Stimulated activated CD4-positive, alpha-beta T cell treated with anti-CD3 and anti-CD28 coated beads, Interleukin-12 subunit alpha, Interleukin-12 subunit beta, amount 100 ng/mL, for 48 hours (primary cell): Measurements from ENCODE around the gene ZNF680.
"Not testable (repeated sequence)": the region's sequence is repeated elsewhere in the genome, so short reads cannot be mapped to it uniquely, and the experiment has no call there.

Experiments used
- DNase-seq, 3 donors: peaks; one replicate each; pipeline ENCODE4 v3.0.0-alpha.2; 2020; ENCODE audit warnings: low read depth in 2 of 3, low spot score in 1 of 3

The ZNF680 gene

DNA sequence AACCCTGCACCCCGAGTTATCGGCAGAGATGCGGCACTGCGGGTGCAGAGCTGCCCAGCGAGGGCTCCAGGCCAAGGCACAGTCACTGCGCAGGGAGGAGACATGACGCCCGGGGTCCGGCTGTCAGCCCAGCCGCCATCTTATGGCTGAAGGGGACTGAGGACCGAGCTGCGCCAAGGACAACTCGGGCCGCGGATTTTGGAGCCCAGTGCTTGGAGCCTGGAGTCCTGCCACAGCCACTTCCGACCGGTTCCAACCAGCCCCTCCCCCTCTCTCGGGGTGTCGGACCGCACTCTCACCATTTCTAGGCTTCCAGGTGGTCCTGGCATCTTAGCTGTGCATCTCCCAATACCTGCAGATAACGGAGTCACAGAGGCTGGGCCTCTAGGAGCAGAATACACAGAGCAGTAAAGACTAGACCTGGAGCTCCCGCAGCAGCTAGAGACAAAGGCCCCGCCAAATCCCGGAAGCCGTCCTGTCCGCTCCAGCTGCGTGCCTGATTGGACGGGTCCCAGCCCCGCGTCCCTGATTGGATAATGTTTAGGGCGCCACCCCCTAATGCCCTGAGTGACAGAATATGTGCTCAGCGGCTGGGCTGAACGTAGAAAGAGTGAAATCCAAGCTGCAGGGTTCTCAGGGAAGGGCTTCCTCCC lies at the start of gene ZNF680:
Gene ZNF680 (minus strand): TSS at position 446 of the 653 bp plus-strand sequence. CDS start 117 bp downstream, at position 329.
- peak; percentile 82 to 85 (median 83) for DNase-seq

DNA sequence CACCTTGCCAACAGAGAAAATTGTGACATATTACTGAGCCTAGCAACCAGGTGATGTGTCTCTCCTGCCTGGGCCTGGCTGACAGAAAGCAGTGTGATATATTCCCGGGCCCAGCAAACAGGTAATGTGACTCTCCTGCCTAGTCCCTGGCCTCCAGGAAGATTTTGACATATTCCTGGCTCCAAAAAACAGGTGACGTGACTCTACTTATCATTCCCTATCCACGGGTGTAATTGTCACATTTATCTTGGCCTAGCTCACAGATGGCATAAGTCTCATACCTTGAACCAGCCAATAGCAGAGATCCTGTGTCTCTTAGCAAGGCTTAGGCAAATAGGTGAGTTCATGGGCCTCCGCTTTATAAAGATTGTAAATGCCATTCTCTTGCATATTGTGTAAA lies 49.6 kb upstream of the ZNF680 start:
- DNase-seq: no peak

DNA sequence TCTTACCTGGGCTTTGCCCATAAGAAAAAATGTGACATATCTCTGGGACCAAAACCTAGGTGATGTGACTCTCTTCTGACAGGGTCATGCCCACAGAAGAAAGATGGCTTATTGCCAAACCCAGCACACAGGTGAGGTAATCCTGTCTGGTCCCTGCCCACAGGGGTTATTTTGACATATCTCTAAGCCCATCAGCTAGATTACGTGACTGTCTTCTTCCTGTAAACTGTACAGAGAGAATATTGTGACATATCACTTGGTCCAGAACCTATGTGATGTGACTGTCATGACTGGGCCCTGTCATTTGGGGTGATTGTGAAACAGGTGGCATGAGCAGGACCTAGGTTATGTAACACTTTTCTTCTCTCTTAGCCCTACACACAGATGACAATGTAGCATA lies 48.8 kb upstream of the ZNF680 start:
- no peak for DNase-seq

DNA sequence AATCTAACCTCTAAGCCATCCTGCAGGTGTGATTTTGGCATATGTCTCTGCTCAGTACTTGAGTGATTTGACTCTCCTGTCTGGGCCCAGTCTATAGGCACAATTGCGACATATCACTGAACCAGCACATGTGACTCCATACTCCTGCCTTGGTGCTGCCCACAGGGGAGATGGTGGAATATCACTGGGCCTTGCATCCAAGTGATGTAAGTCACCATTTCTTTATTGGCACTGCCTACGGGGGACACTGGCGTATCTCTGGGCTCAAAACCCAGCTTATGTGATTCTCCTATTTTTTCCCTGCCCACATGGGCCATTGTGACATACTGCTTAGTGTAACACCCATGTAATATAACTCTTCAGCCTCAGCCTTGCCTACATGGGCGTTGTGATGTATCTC lies 48.1 kb upstream of the ZNF680 start:
- no peak for DNase-seq

DNA sequence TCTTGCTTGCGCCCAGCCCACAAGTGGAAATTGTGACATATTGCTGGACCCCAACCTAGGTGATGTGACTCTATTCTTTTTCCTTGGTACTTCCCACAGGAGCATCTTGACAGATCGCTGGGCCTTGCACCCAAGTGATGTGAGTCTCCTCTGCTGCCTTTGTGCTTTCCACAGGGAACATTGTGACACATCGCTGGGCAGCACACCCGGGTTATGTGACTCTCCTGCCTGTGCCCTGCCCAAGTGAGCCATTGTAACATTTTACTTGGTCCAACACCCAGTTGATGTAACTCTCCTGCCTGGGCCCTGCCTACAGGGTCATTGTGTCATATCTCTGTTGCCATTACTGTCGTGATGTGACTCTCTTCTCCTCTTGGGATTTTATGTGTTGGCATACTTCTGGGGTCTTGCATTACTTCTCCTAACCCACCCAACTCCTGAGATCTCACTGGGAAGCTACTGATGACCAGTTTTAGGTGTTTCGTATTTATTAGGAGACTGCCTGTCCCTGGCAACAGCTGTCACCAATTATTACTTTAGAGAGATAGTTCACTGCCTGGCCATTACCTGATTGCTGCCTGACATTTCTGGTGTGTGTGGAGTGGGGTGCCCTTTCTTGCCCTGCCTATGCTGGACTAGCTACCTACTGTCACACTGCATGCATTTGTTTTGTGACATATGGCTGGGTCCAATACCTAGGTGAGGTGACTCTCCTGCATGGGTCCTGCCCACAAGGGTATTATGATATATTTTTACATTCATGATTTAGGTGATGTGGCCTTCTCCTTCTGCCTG lies 45.4 kb upstream of the ZNF680 start:
- DNase-seq: no peak

DNA sequence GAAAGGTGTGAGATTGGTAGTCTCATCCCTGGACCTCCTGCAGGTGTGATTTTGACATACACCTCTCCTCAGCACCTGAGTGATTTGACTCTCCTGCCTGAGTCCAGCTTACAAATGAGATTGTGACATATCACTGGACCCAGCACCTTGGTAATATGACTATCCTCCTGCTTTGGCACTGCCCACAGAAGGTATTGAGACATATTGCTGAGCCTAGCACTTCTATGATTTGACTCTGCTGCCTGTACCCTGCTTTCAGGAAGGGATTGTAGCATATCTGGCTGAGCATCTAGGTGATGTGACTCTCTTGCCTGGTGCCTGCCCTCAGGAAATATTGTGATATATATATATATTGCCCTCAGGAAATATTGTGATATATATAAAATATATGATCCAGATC lies 43.5 kb upstream of the ZNF680 start:
- no peak for DNase-seq

DNA sequence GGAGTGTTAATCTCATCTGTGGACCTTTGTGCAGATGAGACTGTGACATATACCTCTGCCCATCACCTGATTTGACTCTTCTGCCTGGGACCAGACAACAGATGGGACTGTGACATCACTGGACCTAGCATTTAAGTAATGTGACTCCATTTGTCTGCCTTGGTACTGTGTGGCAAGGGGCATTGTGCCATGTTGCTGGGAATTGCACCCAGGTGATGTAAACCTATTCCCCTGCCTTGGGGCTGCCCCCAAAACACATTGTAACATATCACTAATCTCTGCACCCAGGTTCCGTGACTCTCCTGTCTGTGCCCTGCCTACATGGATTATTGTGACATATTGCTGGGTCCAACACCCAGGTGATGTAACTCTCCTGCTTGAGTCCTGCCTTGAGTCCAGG lies 40.4 kb upstream of the ZNF680 start:
- DNase-seq: no peak

DNA sequence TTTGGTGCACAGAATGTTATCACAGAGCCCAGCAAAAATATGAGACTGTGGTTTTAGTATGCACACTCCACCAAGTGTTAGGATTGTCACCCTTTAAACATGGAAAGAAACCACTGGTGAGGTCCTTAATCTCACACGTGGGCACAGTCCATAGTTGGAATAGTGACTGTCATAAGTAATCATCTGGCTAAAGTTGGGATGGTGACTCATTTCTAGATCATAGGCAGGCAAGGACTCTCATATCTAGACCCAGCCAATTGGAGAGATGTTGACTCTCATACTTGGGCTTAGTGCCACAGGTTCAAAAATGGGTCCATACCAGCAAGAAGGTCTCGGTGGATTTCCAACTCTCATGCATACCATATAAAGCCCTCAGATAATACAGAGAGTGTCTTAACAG lies 39.6 kb upstream of the ZNF680 start:
- DNase-seq: no peak

DNA sequence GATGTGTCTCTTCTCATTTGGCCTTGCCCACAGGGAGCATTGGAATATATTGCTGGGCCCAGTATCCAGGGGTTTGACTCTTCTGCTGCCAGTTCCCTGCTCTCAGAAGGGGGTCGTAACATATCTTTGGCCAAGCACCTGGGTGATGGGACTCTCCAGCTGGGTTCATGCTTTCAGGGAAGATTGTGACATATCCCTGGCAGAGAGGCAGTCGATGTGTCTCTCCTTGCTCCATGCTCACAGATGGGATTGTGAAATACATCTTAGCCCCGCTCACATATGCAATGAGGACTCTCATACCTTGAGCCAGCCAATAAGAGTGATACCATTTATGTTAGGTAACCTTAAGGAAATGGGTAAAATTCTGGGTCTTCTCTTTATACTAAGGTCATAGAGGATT lies 39.2 kb upstream of the ZNF680 start:
- no peak for DNase-seq

DNA sequence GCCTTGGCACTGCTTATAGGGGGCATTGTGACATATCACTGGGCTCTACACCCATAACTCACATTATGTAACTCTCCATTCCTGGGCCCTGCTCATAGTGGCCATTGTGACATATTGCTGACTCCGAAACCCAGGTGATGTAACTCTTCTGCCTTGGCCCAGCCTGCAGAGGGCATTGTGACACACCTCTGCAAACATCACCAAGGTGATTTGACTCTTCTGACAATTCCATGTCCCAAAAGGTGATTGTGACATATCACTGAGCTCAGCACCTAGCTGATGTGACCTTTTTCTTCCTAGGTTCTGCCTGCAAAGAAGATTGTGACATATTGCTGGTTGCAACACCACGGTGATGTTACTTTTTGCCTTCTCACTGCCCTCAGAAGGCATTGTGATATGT lies 36.5 kb upstream of the ZNF680 start:
- no peak for DNase-seq

DNA sequence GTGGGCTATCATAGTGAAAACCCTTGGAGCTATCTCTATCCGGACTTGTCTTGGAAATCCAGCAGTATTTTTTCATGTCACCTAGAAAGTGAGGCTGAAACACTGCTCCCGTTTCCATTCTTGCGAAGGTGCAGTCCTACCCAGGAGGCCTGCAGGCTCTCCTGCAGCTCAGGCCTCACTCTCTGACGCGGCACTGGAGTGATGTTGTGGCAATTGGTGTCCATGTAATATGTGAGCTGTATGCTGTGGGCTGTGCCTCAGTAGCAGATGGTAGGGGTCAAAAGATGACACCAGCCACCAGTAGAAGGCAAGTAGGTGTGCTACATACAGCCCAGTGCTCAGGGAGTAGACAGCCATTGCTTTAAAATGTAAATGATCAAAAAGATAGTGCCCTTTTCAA lies 28.1 kb upstream of the ZNF680 start:
- DNase-seq: no peak

DNA sequence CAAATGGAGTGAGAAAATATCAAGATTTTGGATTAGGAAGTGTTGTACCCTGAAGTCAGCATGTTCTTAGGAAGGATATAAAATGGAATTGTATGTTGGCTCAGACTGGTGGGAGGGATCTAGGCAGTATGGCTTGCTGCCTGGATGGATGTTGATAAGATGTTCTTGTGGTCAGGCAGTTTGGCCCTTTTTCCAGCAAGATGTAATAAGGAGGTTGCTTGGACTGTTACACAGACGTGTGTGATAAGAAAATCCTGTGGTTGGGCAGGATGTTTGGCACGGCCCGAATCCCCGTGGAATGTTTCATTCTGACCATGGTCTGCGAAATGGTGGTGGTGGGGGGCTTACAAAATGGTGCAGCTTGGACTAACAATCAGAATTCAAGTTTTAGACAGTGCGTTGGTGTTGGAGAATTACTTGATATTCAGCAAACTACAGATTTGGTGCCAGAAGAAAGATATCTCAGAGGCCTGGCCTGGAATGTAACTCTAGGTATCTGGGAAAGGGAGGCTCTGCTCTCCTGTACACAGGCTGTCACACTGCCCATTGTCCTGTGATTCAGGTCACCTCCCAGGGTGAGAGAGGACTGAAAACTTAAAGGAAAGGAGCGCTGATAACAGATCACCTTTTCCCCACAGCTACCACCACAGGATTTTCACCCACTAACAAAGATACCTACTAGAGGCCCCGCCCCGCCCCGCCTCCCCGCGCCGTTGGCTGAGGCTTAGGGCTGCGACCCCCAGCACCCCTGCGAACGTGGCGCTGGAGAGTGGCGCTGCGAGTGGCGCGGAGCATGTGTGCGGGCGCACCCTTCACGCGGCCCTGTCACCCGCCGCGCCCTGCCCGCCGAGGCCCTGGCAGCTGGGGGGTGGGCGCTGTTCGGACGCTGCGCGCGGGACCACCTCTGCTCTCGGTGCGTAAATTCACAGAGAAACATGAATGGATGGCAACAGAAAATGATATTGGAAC lies 19.3 kb upstream of the ZNF680 start:
- DNase-seq: no peak

DNA sequence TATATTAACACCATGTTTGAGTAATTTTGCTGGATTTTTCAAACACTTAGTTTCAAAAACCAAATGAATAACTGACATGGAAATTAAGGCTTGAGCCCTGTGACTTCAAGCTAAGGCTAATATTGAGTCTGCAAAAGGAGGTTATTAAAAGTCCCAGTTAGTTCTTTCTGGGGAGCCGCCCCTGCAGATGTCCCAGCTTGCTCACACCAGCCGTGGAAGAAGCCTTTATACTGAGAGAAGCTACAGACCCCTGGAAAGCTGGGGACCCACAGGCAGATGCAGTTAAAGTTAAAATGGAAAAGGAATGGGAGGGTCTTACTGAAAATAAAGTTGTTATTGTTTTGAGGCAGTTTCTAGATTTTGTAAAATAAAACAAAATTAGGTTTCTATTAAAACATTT lies 18.5 kb upstream of the ZNF680 start:
- no peak for DNase-seq

DNA sequence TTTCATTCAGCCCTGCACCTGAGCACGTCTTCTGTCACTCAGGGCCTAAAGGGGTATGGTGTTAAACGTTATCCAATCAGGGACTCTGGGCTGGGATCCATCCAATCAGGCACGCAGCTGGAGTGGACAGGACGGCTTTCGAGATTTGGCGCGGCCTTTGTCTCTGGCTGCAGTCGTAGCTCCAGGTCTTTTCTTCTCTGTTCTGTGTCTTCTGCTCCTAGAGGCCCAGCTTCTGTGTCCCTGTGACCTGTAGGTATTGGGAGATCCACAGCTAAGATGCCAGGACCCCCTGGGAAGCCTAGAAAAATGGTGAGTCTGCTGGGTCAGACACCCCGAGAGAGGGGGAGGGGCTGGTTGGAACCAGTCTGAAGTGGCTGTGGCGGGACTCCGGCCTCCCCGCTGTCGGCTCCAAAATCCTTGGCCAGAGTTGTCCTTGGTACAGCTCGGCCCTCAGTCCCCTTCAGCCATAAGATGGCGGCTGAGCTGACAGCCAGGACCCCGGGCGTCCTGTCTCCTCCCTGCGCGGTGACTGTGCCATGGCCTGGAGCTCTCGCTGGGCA lies 11.7 kb upstream of the ZNF680 start:
- DNase-seq: no peak

DNA sequence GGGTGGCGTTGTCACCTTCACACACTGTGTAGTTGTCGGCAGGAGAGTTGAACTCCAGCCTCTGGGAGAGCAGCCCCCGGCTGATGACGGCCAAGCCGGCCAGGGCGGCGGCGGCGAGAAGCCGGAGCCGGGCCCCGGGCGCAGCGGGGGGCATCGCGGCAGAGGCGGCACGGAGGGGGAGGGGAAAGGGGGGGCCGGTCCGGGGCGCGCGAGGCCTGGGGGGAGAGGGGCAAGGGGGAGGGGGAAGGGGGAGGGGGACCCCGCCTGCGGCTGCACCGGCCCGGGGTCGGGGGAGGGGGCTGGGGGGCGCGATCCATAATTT lies 7.4 kb upstream of the ZNF680 start:
- DNase-seq: not testable (repeated sequence)

DNA sequence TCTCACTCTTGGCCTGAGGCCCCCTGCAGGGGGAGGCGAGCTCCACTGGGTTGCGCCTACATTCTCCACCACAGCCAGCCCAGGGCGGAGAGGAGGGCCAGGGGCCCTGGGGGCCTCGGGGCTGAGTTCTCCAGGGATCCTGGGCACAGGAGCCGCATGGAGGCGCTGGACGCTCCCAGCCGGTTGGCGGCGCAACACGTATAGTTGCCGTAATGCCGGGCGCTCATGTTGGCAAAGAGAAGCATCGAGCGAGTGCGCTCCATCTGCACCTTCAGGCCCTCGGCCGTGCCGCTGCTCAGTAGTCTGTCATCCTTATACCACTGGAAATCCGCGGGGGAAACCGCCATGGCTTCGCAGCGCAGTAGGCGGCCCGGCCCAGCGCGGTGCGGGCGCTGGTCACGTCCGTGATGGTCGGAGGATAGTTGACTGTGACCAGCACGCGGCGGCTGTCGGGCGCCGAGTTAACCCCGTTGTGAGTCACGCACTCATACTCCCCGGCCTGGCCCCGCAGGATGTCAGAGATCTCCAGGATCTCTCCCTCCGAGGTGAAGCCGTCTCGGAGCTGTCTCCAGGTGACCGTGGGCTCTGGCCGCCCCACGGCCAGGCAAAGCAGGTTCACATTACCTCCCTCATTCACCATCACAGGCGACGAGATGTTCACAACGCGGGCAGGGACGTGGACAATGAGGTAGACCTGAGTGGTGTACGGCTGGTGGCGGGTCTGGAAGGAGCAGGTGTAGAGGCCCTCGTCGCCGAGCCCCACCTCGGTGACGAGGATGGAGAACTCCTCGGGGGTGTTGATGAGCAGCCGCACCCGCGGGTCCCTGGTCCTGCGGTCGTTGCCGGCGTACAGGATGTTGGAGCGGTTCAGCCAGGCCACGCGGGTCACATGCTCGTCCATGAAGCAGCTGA lies 6.8 kb upstream of the ZNF680 start:
- DNase-seq: peak; percentile 9 to 20 (median 15)

DNA sequence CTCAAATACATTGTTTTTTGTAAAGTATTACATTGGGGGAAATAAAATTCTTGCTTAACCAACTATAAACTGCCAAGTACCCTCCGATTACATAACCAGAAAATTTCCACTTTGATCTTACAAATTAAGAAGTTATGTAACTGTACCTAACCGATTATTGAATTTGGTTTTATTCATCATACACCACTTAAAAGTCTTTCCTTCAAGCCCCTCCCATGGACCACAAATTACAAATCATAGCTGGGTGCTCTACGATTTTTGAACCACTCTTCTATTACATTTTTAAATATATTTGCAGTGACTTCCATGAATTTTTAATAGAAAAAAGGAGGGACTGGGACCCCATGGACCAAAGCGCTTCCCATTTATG lies 630 bp downstream of the ZNF680 start:
- DNase-seq: no peak

DNA sequence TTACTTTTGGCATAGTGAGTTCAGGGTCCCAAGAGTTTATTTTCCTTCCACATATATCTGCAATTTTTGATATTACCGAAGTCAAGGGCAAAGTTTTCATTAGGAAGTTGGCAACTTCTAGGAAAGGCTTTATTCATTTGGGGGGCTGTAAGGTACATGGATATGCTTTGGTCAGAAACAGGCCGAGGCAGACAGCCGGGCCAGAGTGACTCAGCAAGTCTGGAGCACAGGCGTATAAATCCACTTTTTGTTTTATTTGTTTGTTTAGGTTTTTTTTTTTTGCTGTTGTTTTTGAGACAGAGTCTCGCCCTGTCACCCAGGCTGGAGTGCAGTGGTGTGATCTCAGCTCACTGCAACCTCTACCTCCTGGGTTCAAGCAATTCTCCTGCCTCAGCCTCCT lies 3.7 kb downstream of the ZNF680 start:
- no peak for DNase-seq

DNA sequence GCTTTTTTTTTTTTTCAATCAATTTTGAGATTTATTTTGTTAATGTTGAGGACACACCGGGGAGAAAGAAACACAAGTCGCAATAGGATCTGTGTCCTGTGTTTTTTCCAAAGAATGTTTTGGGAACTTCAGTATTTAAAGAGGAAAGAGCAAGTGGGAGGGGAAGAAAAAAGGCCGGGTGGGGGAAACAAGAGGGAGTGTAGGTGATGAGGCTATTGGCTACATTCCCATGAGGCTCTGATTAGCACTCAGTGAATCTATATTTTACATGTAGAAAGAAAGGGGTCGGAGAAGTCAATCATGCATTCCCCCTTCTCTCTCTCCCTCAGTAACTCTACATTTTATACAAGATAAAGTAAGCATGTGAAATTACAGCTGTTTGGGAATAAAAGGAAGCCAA lies 4.1 kb downstream of the ZNF680 start:
- DNase-seq: no peak

DNA sequence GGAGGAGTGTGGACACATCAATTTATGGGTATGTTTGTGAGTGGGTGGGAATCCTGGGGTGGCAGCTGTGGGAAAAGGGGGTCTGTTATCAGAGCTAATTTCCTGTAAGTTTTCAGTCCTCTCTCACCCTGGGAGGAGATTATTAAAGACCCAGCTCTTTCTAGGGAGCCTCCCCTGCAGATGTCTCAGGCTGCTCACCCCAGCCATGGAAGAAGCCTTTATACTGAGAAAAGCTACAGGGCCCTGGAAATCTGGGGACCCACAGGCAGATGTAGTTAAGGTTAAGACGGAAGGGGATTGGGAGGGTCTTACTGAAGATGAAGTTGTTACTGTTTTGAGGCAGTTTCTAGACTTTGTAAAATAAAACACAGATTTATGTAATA lies 4.6 kb downstream of the ZNF680 start:
- DNase-seq: no peak
